Lower leg skin (tissue), 4 donors: Measurements from ENCODE around the gene TMEM245. TPM values are rescaled to one million over a fixed set of nuclear protein-coding genes. Genes with fewer than 3 reads are reported as not detected.

Source experiments
- DNase-seq, 2 donors: peaks; one replicate each; pipeline ENCODE4 v3.0.0-alpha.2; 2019; ENCODE audit warnings: low spot score in 2 of 2
- H3K4me3 ChIP-seq: fragments of 200-600 bp; sonication (generic); 2 replicates; pipeline ENCODE4 v1.5.1; 2017; ENCODE audit warnings: mild to moderate bottlenecking, low read depth; ENCODE audit not compliant: poor library complexity, severe bottlenecking
- POLR2A ChIP-seq, 2 donors: fragments of 450-650 bp; IDR thresholded peaks; one replicate each; pipeline ENCODE4 v1.6.1; 2016 to 2017; ENCODE audit warnings: antibody characterized with exemption in 2 of 2, mild to moderate bottlenecking in 1 of 2, moderate library complexity in 1 of 2
- WGBS, 2 donors: methylation state at CpG; one replicate each; pipeline ENCODE4 v1.1.5; 2018; 5-methylcytosine and 5-hydroxymethylcytosine counted together
- intact Hi-C: fragments of 100-400 bp; cut with DNase I; formaldehyde crosslinking; loops from one replicate; pipeline ENCODE4 v1.15.0; 2023; ENCODE audit warnings: low total_unique reads
- total RNA-seq, 4 donors: library from RNA; depleted of rRNA; stranded (reverse); fragments of >200 nt; gene quantifications; one replicate each; pipeline ENCODE4 v1.1.0, GENCODE V29; 2016
- TF ChIP-seq, protein P1 (sequence below), 3 donors: fragments of 450-650 bp; IDR thresholded peaks; one replicate each; pipeline ENCODE4 v1.5.1; 2016; ENCODE audit warnings: antibody characterized with exemption in 3 of 3, mild to moderate bottlenecking in 3 of 3, moderate library complexity in 2 of 3

Gene TMEM245
- total RNA-seq, 4 donors from 2014 or later: 35.0 to 57.7 (median 51.1) TPM

DNA sequence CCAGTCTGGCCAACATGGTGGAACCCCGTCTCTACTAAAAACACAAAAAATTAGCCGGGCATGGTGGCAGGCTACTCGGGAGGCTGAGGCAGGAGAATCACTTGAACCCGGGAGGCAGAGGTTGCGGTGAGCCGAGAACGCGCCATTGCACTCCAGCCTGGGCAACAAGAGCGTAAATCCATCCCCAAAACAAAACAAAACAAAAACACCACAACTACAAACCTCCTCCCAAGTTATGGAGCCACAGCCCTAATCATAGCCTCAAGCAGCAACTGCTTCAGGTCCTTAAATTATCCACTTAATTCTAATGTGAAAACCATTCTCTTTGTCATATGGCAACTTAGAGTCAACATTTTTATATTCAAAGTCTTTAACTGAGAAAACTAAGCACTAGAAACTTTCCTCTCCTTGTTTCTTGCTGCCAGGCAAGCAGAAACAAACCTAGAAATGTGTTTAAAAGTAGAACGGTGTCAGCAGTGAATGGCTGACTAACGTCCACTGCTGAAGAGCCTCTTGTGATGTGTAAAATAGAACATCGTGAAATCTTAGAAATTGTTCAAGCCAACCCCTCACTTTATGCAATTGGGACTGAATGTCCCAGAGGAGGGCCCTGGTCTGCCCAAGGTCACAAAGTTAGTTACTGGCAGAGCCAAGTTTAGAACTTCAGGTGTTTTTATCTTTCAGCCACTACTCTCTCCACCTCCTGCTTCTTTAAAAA lies 5.7 kb downstream of the TMEM245 start:
- intact Hi-C loops: no loop called here
- TF ChIP-seq, protein P1, sequence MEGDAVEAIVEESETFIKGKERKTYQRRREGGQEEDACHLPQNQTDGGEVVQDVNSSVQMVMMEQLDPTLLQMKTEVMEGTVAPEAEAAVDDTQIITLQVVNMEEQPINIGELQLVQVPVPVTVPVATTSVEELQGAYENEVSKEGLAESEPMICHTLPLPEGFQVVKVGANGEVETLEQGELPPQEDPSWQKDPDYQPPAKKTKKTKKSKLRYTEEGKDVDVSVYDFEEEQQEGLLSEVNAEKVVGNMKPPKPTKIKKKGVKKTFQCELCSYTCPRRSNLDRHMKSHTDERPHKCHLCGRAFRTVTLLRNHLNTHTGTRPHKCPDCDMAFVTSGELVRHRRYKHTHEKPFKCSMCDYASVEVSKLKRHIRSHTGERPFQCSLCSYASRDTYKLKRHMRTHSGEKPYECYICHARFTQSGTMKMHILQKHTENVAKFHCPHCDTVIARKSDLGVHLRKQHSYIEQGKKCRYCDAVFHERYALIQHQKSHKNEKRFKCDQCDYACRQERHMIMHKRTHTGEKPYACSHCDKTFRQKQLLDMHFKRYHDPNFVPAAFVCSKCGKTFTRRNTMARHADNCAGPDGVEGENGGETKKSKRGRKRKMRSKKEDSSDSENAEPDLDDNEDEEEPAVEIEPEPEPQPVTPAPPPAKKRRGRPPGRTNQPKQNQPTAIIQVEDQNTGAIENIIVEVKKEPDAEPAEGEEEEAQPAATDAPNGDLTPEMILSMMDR (IDR thresholded peaks at IDR 0.05): no peak
- no peak for TF ChIP-seq POLR2A (IDR thresholded peaks at IDR 0.05)
- no peak for DNase-seq
- WGBS, 2 donors: 73 to 85% methylated on average over 12 of the region's 12 CpGs
- no peak overlapping the region for H3K4me3 ChIP-seq

DNA sequence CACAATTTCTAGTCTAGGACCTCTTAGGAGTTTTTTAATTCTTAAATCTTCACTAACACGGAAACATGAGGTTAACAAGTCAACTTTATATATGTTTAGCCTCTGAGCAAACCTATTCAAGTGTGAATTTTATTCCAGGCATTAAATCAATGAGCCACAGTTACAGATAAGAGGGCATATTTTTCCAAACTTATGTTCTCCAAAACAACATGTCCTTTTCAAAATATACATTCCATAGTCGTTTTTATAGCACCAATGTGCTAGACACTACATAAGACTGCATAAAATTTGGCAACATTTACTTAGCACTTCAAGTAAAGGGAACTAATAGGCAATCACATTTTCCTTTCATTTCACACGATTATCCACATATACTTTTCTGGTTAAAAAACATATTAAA lies 6.5 kb downstream of the TMEM245 start:
- no peak overlapping the region for H3K4me3 ChIP-seq
- no peak for DNase-seq
- 52 to 54% methylated on average over 3 of the region's 3 CpGs for WGBS, 2 donors
- TF ChIP-seq, protein P1 (IDR thresholded peaks at IDR 0.05): no peak
- TF ChIP-seq POLR2A (IDR thresholded peaks at IDR 0.05): no peak
- intact Hi-C loops: no loop called here

DNA sequence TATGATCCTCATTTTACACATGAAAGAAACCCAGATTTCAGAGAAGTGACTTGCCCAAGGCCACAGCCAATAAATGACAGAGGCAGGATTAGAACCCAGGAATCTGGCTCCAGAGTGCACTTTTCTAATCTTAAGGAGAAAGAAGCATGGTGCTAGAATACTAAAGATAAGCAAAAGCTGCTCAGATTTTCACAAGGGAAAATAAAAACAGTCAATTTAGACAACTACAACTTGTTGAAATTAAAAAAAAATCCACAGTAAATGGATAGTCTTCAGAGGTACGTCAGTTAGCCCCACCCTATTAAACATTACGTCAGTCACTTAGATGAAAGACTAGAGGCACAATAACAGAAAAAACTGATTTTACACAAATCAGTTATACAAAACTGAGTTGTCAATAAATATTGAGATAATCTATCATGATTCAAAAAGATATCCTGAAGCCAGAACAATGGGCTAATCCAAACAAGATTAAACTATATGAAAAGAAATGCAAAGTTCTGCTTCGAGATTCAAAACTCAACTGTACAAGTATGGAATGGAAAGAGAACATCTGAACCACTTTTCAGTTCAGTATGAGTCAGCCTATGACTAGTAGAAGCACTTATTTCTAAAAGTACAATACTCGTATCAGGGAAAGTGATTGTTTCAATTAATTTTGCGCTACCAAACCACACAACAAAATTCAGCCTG lies 9.3 kb downstream of the TMEM245 start:
- no peak for DNase-seq
- 16 to 19% methylated on average over 5 of the region's 5 CpGs for WGBS, 2 donors
- intact Hi-C loops: no loop called here
- no peak overlapping the region for H3K4me3 ChIP-seq
- TF ChIP-seq, protein P1 (IDR thresholded peaks at IDR 0.05): no peak
- TF ChIP-seq POLR2A (IDR thresholded peaks at IDR 0.05): no peak

DNA sequence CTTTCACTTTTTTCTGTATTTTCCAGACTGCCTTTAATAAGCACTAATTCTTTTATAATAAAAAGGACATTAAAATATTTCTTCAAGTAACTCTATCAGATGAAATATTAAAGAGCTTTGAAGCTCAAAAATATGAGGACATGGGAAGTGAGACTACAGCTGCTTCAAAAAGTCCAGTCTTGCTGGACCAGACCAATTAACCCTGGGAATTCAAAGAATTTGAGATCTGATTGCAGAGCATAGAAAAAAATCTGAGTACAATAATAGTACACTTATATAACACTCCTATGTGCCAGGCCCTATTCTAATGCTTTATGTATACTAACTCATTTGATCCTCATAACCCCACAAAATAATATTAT lies 9.8 kb downstream of the TMEM245 start:
- no peak overlapping the region for H3K4me3 ChIP-seq
- intact Hi-C loops: no loop called here
- TF ChIP-seq POLR2A (IDR thresholded peaks at IDR 0.05): no peak
- TF ChIP-seq, protein P1 (IDR thresholded peaks at IDR 0.05): no peak
- DNase-seq: no peak

DNA sequence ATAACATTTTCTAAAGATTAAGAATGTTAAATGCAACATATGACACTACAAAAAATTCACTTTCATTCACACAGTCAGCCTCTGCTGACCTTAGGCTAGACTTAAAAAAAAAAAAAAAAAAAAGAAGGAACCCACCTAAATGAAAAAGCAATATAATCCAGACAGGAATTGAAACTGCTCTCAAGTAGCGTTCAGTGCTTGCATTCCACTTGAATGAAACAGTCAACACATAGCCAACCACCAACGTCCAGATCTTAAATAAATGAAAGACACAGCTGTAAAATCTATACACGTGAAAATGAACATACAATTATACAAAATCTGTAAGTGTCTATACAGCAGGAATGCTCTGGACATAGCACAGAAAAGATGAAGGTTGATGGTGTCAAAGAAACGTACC lies 11.4 kb downstream of the TMEM245 start:
- TF ChIP-seq POLR2A (IDR thresholded peaks at IDR 0.05): no peak
- no peak overlapping the region for H3K4me3 ChIP-seq
- no peak for DNase-seq
- intact Hi-C loops: no loop called here
- 66 to 68% methylated on average over 4 of the region's 4 CpGs for WGBS, 2 donors

DNA sequence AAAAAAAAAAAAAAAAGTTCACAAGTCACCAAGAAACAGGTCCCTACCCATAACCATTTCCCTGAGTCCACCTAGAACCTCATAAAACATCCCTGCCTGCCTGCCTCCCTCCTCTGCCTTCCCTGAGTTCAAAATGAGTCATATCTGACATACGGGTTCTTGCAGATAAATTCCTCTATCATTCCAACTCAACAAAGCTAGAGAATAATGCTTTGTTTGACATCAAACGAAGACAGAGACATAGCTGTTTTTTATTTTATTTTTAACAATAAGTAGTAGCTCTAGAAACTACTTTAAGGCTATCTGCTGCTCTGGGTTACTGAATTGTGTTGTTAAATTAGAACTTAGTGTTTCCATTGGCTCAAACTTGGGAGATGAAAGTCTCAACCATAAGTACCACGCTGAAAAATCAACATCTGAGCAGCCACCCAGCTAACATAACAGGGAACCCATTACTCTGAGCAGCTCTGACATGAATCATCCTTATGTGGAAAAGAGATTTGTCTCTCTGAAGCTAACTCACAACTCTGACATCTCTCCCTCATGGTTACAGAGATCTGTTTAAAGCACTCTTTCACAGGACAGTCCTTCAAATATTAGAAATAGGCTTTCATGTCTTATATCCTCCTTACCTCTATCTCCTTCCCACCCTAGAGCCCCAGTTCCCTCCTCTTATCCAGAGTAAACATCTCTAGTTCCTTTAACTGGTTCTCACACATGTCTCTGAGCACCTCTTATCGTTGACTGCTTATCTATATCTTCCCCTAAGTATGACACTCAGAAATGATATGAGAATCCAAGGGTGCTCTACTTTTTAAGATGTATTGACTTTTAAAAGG lies 12.1 kb downstream of the TMEM245 start:
- WGBS, 2 donors: 39 to 49% methylated on average over 4 of the region's 4 CpGs

More for the DNA sequence above, 12.1 kb downstream of the TMEM245 start:
- no peak for TF ChIP-seq POLR2A (IDR thresholded peaks at IDR 0.05)
- TF ChIP-seq, protein P1 (IDR thresholded peaks at IDR 0.05): no peak
- H3K4me3 ChIP-seq: no peak overlapping the region
- no peak for DNase-seq
- intact Hi-C loops: no loop called here
